Measurements from ENCODE around the gene F2R. TPM values are rescaled to one million over a fixed set of nuclear protein-coding genes. Genes with fewer than 3 reads are reported as not detected.
"Not testable (repeated sequence)": the region's sequence is repeated elsewhere in the genome, so short reads cannot be mapped to it uniquely, and the experiment has no call there.

F2R gene
- total RNA-seq, 4 donors from 2014 or later: 5.0 to 11.4 (median 8.5) TPM

DNA sequence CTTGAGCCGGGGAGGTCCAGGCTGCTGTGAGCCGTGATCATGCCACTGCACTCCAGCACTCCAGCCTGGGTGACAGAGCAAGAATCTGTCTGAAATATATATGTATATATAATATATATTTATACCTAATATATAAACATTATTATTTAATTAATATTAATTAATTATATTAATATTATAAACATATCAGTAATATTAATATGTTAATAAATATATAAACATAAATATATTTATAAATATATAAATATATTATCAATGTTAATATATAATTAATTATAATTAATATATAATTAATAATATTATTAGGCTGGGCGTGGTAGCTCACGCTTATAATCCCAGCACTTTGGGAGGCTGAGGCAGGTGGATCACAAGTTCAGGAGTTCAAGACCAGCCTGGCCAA is 41.1 kb downstream of the F2R start:
- TF ChIP-seq, protein P1, sequence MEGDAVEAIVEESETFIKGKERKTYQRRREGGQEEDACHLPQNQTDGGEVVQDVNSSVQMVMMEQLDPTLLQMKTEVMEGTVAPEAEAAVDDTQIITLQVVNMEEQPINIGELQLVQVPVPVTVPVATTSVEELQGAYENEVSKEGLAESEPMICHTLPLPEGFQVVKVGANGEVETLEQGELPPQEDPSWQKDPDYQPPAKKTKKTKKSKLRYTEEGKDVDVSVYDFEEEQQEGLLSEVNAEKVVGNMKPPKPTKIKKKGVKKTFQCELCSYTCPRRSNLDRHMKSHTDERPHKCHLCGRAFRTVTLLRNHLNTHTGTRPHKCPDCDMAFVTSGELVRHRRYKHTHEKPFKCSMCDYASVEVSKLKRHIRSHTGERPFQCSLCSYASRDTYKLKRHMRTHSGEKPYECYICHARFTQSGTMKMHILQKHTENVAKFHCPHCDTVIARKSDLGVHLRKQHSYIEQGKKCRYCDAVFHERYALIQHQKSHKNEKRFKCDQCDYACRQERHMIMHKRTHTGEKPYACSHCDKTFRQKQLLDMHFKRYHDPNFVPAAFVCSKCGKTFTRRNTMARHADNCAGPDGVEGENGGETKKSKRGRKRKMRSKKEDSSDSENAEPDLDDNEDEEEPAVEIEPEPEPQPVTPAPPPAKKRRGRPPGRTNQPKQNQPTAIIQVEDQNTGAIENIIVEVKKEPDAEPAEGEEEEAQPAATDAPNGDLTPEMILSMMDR (IDR thresholded peaks at IDR 0.05): no peak
- TF ChIP-seq POLR2A (IDR thresholded peaks at IDR 0.05): no peak
- DNase-seq: no peak
- no peaks in the 10 kb centered on the region for H3K4me1 ChIP-seq
- no peaks in the 10 kb centered on the region for H3K36me3 ChIP-seq
- no peak overlapping the region for H3K27ac ChIP-seq
- H3K4me3 ChIP-seq: no peak overlapping the region
- no peaks in the 10 kb centered on the region for H3K9me3 ChIP-seq
- no peaks in the 10 kb centered on the region for H3K27me3 ChIP-seq

DNA sequence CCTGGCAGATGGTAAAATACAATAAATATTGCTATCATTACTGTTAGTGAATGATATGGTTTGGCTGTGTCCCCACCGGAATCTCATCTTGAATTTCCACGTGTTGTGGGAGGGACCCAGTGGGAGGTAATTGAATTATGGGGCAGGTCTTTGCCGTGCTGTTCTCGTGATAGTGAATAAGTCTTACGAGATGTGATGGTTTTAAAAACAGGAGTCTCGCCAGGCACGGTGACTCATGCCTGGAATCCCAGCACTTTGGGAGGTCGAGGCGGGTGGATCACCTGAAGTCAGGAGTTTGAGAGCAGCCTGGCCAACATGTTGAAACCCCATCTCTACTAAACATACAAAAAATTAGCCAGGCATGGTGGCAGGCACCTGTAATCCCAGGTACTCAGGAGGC is 45.2 kb downstream of the F2R start:
- H3K36me3 ChIP-seq, H3K9me3 ChIP-seq, H3K4me3 ChIP-seq, H3K27ac ChIP-seq, DNase-seq, H3K27me3 ChIP-seq, H3K4me1 ChIP-seq: not testable (repeated sequence)

DNA sequence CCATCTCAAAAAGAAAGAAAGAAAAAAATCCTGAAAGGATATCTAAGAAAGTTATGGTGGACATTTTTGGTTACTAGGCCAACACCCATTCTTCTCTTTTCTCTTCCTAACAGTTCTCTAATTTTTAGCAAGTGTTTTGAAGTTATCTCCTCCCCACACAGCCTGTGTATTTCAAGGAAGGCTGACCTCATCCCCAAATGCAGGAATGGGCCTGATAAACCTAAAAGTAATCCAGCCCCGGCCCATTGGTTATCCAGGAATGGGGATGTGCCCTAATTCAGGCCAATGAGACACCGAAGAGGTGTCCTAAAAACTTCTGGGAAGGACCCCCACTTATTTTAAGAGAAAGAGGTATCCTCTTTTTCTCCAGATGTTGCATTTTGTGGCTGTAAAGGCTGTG is 46.6 kb downstream of the F2R start:
- no peaks in the 10 kb centered on the region for H3K4me1 ChIP-seq
- TF ChIP-seq POLR2A (IDR thresholded peaks at IDR 0.05): no peak
- TF ChIP-seq, protein P1 (IDR thresholded peaks at IDR 0.05): no peak
- no peaks in the 10 kb centered on the region for H3K36me3 ChIP-seq
- no peak overlapping the region for H3K27ac ChIP-seq
- no peak for DNase-seq
- no peaks in the 10 kb centered on the region for H3K9me3 ChIP-seq
- H3K4me3 ChIP-seq: no peak overlapping the region
- H3K27me3 ChIP-seq: no peaks in the 10 kb centered on the region

DNA sequence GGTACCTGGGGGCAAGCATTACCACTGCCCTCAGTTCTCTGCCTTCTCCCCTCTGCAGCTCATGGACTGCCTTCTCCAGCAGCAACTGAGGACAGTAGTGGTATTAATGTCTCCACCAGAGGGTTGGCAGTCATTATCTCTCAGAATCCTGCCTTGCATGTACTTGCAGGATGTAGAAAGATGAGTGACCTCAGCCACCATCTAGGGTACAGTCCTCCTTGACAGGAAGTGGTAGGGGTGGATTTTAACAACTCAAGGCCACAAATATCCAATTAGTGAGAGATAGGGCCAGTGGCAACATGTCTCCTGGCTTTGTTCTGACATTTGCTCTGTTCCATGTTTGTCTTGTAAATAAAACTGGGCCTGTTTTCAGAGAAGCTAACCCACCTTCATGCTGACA is 47.2 kb downstream of the F2R start:
- Histone ChIP-seq H3K36me3 (no peaks in the 10 kb centered on the region), H3K4me3 (no peak overlapping the region), H3K27me3 (no peaks in the 10 kb centered on the region), H3K4me1 (no peaks in the 10 kb centered on the region), H3K27ac (no peak overlapping the region), H3K9me3 (no peaks in the 10 kb centered on the region)
- no peak for TF ChIP-seq POLR2A (IDR thresholded peaks at IDR 0.05)
- TF ChIP-seq, protein P1 (IDR thresholded peaks at IDR 0.05): no peak
- no peak for DNase-seq

DNA sequence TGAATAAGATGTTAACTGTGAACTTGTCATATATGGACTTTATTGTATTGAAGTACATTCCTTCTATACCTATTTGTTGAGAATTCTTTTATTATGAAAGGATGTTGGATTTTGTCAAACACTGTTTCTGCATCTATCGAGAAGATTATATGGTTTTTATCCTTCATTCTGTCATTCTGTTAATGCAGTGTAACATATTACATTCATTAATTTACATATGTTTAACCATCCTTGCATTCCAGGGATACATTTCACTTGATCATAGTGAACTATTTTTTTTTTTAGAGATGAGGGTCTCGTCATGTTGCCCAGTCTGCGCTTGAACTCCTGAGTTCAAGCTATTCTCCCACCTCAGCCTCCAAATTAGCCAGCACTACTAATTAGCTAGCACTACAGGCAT is 48.4 kb downstream of the F2R start:
- TF ChIP-seq POLR2A (IDR thresholded peaks at IDR 0.05): no peak
- TF ChIP-seq, protein P1 (IDR thresholded peaks at IDR 0.05): no peak
- no peaks in the 10 kb centered on the region for H3K4me1 ChIP-seq
- no peaks in the 10 kb centered on the region for H3K9me3 ChIP-seq
- no peak overlapping the region for H3K27ac ChIP-seq
- no peaks in the 10 kb centered on the region for H3K36me3 ChIP-seq
- no peak overlapping the region for H3K4me3 ChIP-seq
- DNase-seq: no peak
- no peaks in the 10 kb centered on the region for H3K27me3 ChIP-seq

DNA sequence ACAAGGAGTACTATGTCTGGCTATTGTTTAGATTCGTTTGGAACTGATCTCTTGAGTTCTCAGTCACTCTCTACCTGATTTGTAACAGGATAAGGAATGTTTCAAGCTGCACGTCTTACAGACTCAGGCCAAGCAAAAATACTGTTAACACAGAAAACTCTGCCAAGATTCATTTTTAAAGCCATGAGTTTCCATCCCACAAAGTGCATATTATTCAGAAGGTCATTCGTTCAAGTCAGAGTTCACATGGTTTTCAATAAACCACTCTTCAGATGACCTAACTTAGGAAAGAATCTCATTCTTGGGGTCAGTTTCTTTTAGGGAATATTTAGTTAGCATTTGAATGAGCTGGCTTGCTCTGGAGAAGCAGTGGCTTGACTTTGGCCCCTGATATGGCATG is 49.3 kb downstream of the F2R start:
- no peak for TF ChIP-seq POLR2A (IDR thresholded peaks at IDR 0.05)
- TF ChIP-seq, protein P1 (IDR thresholded peaks at IDR 0.05): no peak
- no peaks in the 10 kb centered on the region for H3K27me3 ChIP-seq
- no peak overlapping the region for H3K4me3 ChIP-seq
- no peaks in the 10 kb centered on the region for H3K4me1 ChIP-seq
- H3K36me3 ChIP-seq: no peaks in the 10 kb centered on the region
- no peak for DNase-seq
- H3K9me3 ChIP-seq: no peaks in the 10 kb centered on the region
- H3K27ac ChIP-seq: no peak overlapping the region
